AG04449 (cell line): ENCODE results near the gene ITSN2.
"Not testable (repeated sequence)": the region's sequence is repeated elsewhere in the genome, so short reads cannot be mapped to it uniquely, and the experiment has no call there.

ENCODE experiments used
- CTCF ChIA-PET: fragments of 350-600 bp; formaldehyde crosslinking; extraction: SDS; loops from one replicate; lab custom pipeline; 2021; ENCODE audit warnings: antibody characterized with exemption; lab: Yijun Ruan, JAX
- POLR2A ChIA-PET: fragments of 400-600, 350-600 bp; formaldehyde crosslinking; extraction: SDS; loops from one replicate; lab custom pipeline; 2020; ENCODE audit warnings: antibody characterized with exemption, inconsistent platforms; lab: Yijun Ruan, JAX
- DNase-seq: peaks from one replicate; pipeline ENCODE4 v3.0.0-alpha.2; 2010; ENCODE audit warnings: low read depth, low spot score
- H3K4me3 ChIP-seq: 2 replicates; pipeline ENCODE4 v1.5.1; 2011; ENCODE audit warnings: low read depth, mild to moderate bottlenecking, control low read depth, low read length
- TF ChIP-seq, protein P1 (sequence below): IDR thresholded peaks from one replicate; pipeline ENCODE4 v1.5.1; 2011; ENCODE audit warnings: mild to moderate bottlenecking, moderate library complexity, low read length, control low read depth, inconsistent platforms; ENCODE audit not compliant: insufficient read depth; ENCODE audit errors: missing control alignments

Gene ITSN2

GRCh38 chr2:24365826-24366225, 5.5 kb upstream of the ITSN2 start:
- no peak overlapping the region for H3K4me3 ChIP-seq
- TF ChIP-seq, protein P1, sequence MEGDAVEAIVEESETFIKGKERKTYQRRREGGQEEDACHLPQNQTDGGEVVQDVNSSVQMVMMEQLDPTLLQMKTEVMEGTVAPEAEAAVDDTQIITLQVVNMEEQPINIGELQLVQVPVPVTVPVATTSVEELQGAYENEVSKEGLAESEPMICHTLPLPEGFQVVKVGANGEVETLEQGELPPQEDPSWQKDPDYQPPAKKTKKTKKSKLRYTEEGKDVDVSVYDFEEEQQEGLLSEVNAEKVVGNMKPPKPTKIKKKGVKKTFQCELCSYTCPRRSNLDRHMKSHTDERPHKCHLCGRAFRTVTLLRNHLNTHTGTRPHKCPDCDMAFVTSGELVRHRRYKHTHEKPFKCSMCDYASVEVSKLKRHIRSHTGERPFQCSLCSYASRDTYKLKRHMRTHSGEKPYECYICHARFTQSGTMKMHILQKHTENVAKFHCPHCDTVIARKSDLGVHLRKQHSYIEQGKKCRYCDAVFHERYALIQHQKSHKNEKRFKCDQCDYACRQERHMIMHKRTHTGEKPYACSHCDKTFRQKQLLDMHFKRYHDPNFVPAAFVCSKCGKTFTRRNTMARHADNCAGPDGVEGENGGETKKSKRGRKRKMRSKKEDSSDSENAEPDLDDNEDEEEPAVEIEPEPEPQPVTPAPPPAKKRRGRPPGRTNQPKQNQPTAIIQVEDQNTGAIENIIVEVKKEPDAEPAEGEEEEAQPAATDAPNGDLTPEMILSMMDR: no peak
- CTCF ChIA-PET: no interaction called here
- no peak for DNase-seq
- POLR2A ChIA-PET: no interaction called here

DNA sequence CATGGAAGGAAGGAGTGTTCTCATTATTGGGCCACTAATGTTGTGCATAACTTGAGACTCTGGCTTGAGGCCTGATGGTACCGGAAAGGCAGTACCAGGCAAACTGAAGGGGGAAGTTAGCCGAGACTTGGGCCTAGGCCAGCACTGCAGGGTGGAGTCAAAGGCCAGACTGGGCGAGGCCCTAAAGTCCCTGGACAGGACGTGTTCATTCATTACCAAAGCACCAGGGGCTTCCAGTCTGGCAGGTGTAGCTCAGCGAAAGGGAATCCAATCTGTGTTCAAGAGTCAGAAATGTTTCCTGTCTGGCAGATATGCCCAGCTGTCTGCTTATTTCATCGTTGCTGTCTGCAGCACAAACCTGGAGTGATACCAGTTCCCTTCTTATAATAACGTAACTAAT, 4.7 kb upstream of the ITSN2 start:
- no peak for DNase-seq
- ChIA-PET POLR2A (no interaction called here), CTCF (no interaction called here)
- H3K4me3 ChIP-seq: no peak overlapping the region
- TF ChIP-seq, protein P1: no peak

DNA sequence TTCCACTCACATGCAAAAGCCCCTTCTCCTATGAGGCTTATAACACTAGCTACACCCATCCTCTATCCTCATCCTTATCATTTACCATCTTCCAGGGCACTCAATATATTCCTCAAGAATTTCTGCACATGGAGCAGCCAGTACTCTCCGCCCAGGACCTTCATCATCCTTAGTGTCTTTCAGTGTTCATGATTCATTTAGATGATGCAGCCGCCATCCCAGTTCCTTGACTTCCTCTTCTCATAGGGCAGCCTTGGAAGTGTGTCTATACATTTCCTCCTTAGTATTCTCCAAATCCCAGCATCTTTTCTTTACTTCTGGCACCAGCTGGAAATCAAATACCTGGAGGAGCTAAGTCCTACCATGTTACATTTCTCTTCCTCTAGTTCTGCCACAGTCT, 3.0 kb upstream of the ITSN2 start:
- ChIA-PET CTCF (no interaction called here), POLR2A (no interaction called here)
- H3K4me3 ChIP-seq: no peak overlapping the region
- no peak for DNase-seq
- TF ChIP-seq, protein P1: no peak

DNA sequence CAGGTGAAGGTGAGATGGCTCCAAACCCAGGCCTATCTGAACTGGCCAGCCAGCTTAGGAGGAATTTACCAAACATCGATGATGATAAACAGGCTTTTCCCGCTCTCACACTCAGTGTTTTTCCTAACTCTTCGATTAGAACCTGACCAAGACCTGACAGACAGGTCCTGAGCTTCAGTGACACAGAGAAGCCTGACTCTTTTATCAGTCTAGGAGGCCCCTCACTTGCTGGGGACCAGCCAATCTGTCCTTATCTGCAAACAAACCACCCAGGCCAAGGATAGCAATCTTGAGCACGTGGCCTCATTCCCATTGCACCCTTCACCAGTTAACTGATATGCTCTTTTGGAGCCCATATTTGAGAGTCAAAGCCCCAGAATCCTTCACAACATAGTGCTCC, 1.9 kb upstream of the ITSN2 start:
- TF ChIP-seq, protein P1: no peak
- DNase-seq: no peak
- POLR2A ChIA-PET: no interaction called here
- H3K4me3 ChIP-seq: no peak overlapping the region
- CTCF ChIA-PET: no interaction called here

DNA sequence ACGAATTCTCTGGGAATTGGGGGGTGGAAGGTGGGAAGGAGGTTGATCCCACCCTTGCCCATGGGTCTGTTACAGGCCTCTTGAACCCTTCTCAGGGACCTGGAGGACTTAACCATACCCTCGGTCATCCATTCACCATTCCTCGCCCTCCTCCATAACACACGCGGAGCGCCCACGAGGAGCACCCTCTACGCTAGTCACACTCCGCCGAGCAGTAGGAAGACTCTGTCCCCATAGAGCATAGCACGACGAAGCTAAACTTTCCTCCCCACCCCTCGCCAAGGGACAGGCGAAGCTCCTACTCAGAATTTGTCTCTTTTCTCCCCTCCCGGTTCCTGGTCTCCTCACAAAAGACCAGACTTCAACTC, 611 bp upstream of the ITSN2 start:
- ChIA-PET CTCF (interaction anchor here (0.7 to 1.0 kb wide), 3 partner anchors 8 to 276 kb away, joined by 3 read pairs; partner anchors contain the start of gene TP53I3), POLR2A (no interaction called here)
- no peak for DNase-seq
- peak overlapping the region; percentile 75 for H3K4me3 ChIP-seq
- TF ChIP-seq, protein P1: no peak

- POLR2A ChIA-PET: interaction anchor here (0.8 kb wide), 1 partner anchor 275 kb away, joined by 4 read pairs; the partner anchor contains the start of gene TP53I3
- peak overlapping the region; percentile 75 for H3K4me3 ChIP-seq
- no peak for DNase-seq
- TF ChIP-seq, protein P1: no peak
- CTCF ChIA-PET: interaction anchor here (1.2 to 1.6 kb wide), 2 partner anchors 275 to 276 kb away, joined by 3 read pairs; partner anchors contain the start of gene TP53I3
These were observed 947 bp downstream of the ITSN2 start for GRCh38 chr2:24359129-24360049.

- POLR2A ChIA-PET, CTCF ChIA-PET, H3K4me3 ChIP-seq, DNase-seq: not testable (repeated sequence)
These were observed 2.6 kb downstream of the ITSN2 start for GRCh38 chr2:24357767-24358166.

- CTCF ChIA-PET, POLR2A ChIA-PET, H3K4me3 ChIP-seq, DNase-seq: not testable (repeated sequence)
These were observed 3.2 kb downstream of the ITSN2 start for GRCh38 chr2:24357115-24357514.
